Right lobe of liver (tissue), 6 donors: Measurements from ENCODE around the gene ARHGEF35. TPM values are rescaled to one million over a fixed set of nuclear protein-coding genes. Genes with fewer than 3 reads are reported as not detected.

Source experiments
- ATAC-seq, 4 donors: fragments of 200-7000 bp; cut with Tn5 transposase; one replicate each; pipeline ENCODE4 v1.9.1; 2020; ENCODE audit warnings: mild to moderate bottlenecking in 4 of 4, moderate library complexity in 4 of 4
- DNase-seq, 3 donors: peaks; one replicate each; pipeline ENCODE4 v3.0.0-alpha.2; 2020
- H3K27ac ChIP-seq, 3 donors: fragments of 200-600 bp; one replicate each; pipeline ENCODE4 v1.8.0; 2022
- H3K27me3 ChIP-seq, 2 donors: fragments of 200-600 bp; one replicate each; pipeline ENCODE4 v1.8.0; 2022
- H3K36me3 ChIP-seq, 4 donors: fragments of 200-600 bp; sonication (generic) in 1 of 4; one replicate each; pipeline versions ENCODE4 v1.5.1 to v1.8.0; 2017 to 2022; ENCODE audit warnings: control low read depth in 1 of 4
- H3K4me1 ChIP-seq, 4 donors: fragments of 200-600 bp; sonication (generic) in 1 of 4; one replicate each; pipeline versions ENCODE4 v1.5.1 to v1.8.0; 2017 to 2022; ENCODE audit warnings: control low read depth in 1 of 4
- H3K4me3 ChIP-seq, 3 donors: fragments of 200-600 bp; one replicate each; pipeline ENCODE4 v1.8.0; 2022
- H3K9me3 ChIP-seq, 4 donors: fragments of 200-600 bp; sonication (generic) in 1 of 4; one replicate each; pipeline versions ENCODE4 v1.5.1 to v1.8.0; 2017 to 2022; ENCODE audit warnings: control low read depth in 1 of 4
- CTCF ChIP-seq, 4 donors: fragments of 200-600 bp in 3 of 4; fragments of 450-650 bp in 1 of 4; IDR thresholded peaks; one replicate each; pipeline versions ENCODE4 v1.5.1 to v1.8.0; 2016 to 2022; ENCODE audit warnings: antibody characterized with exemption in 4 of 4, mild to moderate bottlenecking in 2 of 4
- POLR2A ChIP-seq: fragments of 450-650 bp; IDR thresholded peaks from one replicate; pipeline ENCODE4 v1.6.1; 2017; ENCODE audit warnings: antibody characterized with exemption, mild to moderate bottlenecking
- WGBS: methylation state at CpG from one replicate; pipeline ENCODE4 v1.1.6; 2018; ENCODE audit warnings: low coverage, low lambda C conversion rate; ENCODE audit not compliant: insufficient coverage; ENCODE audit errors: missing lambda C conversion rate; 5-methylcytosine and 5-hydroxymethylcytosine counted together
- intact Hi-C, 2 donors: fragments of 100-400 bp; cut with DNase I; formaldehyde crosslinking; loops; one replicate each; pipeline versions ENCODE4 v1.11.2 to v1.14.1; 2022
- total RNA-seq, 6 experiments: library from RNA; depleted of rRNA in 2 of 6; stranded (reverse); fragments of >200 nt in 2 of 6; fragmentation: NEBNext Ultra II Directional in 3 of 6; extraction: Animal tissue kit (Norgen Biotek cat#: 25700) in 3 of 6; gene quantifications; one replicate each; pipeline versions ENCODE4 v1.1.0 to v1.2.4, GENCODE V29; 2016 to 2023
- donor health status: DM: no; HTN: yes; CAD: no.
- donor health status: DM: no; HTN: no; CAD: no.
- donor health status: DM: no; HTN: no; CAD: no.
- donor health status: DM: no; HTN: yes; CAD: no.
- donor health status: DM: no; HTN: yes; CAD: no.

Gene ARHGEF35
- total RNA-seq, 6 experiments from 2014 or later: 3.6 to 10.8 (median 5.8) TPM

- 70% methylated on average over 2 of the region's 2 CpGs for WGBS
- TF ChIP-seq POLR2A (no peak), CTCF (IDR thresholded peaks at IDR 0.05) (no peak)
- Histone ChIP-seq H3K27me3 (no peaks in the 10 kb centered on the region), H3K27ac (no peak overlapping the region), H3K36me3 (no peaks in the 10 kb centered on the region), H3K4me1 (peaks cover 0 to 3% (median 0%) of the 10 kb centered on the region in 4 donors), H3K9me3 (peaks cover 0 to 9% (median 0%) of the 10 kb centered on the region in 4 donors), H3K4me3 (no peak overlapping the region)
- no peak for DNase-seq
- intact Hi-C loops: no loop called here
- no peak for ATAC-seq
Measured at GRCh38 chr7:144148224-144148827, 47.3 kb downstream of the ARHGEF35 start.

GRCh38 chr7:144144426-144144825 is 51.2 kb downstream of the ARHGEF35 start:
- no peak for TF ChIP-seq POLR2A
- TF ChIP-seq CTCF (IDR thresholded peaks at IDR 0.05): no peak
- no peaks in the 10 kb centered on the region for H3K36me3 ChIP-seq
- ATAC-seq: peak; percentile 34 to 96 (median 92)
- H3K27me3 ChIP-seq: no peaks in the 10 kb centered on the region
- peaks cover 0 to 3% (median 0%) of the 10 kb centered on the region in 4 donors for H3K4me1 ChIP-seq
- intact Hi-C loops: no loop called here
- no peak for DNase-seq
- H3K4me3 ChIP-seq: no peak overlapping the region
- H3K9me3 ChIP-seq: peaks cover 0 to 9% (median 0%) of the 10 kb centered on the region in 4 donors
- 14% methylated on average over 3 of the region's 3 CpGs for WGBS
- no peak overlapping the region for H3K27ac ChIP-seq

DNA sequence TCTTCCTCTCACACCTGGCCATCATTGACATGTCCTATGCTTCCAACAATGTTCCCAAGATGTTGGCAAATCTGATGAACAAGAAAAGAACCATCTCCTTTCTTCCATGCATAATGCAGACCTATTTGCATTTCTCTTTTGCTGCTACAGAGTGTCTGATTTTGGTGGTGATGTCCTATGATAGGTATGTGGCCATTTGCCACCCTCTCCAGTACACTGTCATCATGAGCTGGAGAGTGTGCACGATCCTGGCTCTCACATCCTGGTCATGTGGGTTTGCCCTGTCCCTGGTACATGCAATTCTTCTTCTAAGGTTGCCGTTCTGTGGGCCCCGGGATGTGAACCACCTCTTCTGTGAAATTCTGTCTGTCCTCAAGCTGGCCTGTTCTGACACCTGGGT is 53.4 kb downstream of the ARHGEF35 start:
- intact Hi-C loops: no loop called here
- peaks cover 0 to 3% (median 0%) of the 10 kb centered on the region in 4 donors for H3K4me1 ChIP-seq
- H3K36me3 ChIP-seq: no peaks in the 10 kb centered on the region
- H3K9me3 ChIP-seq: no peaks in the 10 kb centered on the region
- no peaks in the 10 kb centered on the region for H3K27me3 ChIP-seq
- peak in 1 of 4 donors; percentile 38 for ATAC-seq
- H3K4me3 ChIP-seq: no peak overlapping the region
- 67% methylated on average over 2 of the region's 3 CpGs for WGBS
- H3K27ac ChIP-seq: no peak overlapping the region
- no peak for DNase-seq
- TF ChIP-seq CTCF (IDR thresholded peaks at IDR 0.05) (no peak), POLR2A (no peak)

- Histone ChIP-seq H3K4me1 (peaks cover 0 to 5% (median 0%) of the 10 kb centered on the region in 4 donors), H3K27me3 (no peaks in the 10 kb centered on the region), H3K36me3 (no peaks in the 10 kb centered on the region), H3K4me3 (no peak overlapping the region), H3K27ac (no peak overlapping the region), H3K9me3 (no peaks in the 10 kb centered on the region)
- peak in 2 of 4 donors; percentile 42 to 58 for ATAC-seq
- TF ChIP-seq POLR2A: no peak
- TF ChIP-seq CTCF (IDR thresholded peaks at IDR 0.05): no peak
- no peak for DNase-seq
- intact Hi-C loops: no loop called here
- 30% methylated on average over 1 of the region's 1 CpG for whole genome bisulfite sequencing
Measured at GRCh38 chr7:144137501-144137900, 58.1 kb downstream of the ARHGEF35 start.

Other genes with a start within 250 kb of the ARHGEF35 start
- not detected for gene OR2F1, start 241.0 kb downstream of the ARHGEF35 start, total RNA-seq
- gene OR6B1, start 195.5 kb downstream of the ARHGEF35 start, total RNA-seq: not detected
- gene OR2A5, start 146.9 kb downstream of the ARHGEF35 start, total RNA-seq: not detected
- gene OR2A25, start 126.0 kb downstream of the ARHGEF35 start, total RNA-seq: not detected
- not detected for gene OR2A12, start 109.6 kb downstream of the ARHGEF35 start, total RNA-seq
- gene OR2A2, start 86.2 kb downstream of the ARHGEF35 start, total RNA-seq: not detected
- not detected for gene OR2A14, start 72.7 kb downstream of the ARHGEF35 start, total RNA-seq
- 1 to 10 TPM; 2.1 to 4.5 (median 3.5) TPM for gene CTAGE4, start 12.4 kb downstream of the ARHGEF35 start, total RNA-seq
- gene OR2A42, start 43.8 kb upstream of the ARHGEF35 start, total RNA-seq: not detected
- 1 to 10 TPM; 1.5 to 5.6 (median 3.5) TPM for gene OR2A7, start 69.0 kb upstream of the ARHGEF35 start, total RNA-seq
- 1 to 10 TPM in 2 of 6 experiments, under 1 TPM in 4; 0.53 to 1.3 (median 0.71) TPM for gene CTAGE8, start 73.5 kb upstream of the ARHGEF35 start, total RNA-seq
- gene OR2A1, start 116.6 kb upstream of the ARHGEF35 start, total RNA-seq: under 1 TPM in 1 of 6 experiments, not detected in 5; 0.09 TPM
- 10 to 100 TPM; 10.2 to 18.2 (median 15.0) TPM for gene ARHGEF5, start 159.6 kb upstream of the ARHGEF35 start, total RNA-seq
- not detected for gene NOBOX, start 207.9 kb upstream of the ARHGEF35 start, total RNA-seq